HEK293T (cell line): ENCODE data around the gene IVNS1ABP.

Experiments
- CTCF ChIA-PET: fragments of 350-600 bp; formaldehyde crosslinking; extraction: SDS; loops from one replicate; lab custom pipeline; 2021; ENCODE audit warnings: antibody characterized with exemption, inconsistent platforms; lab: Yijun Ruan, JAX
- POLR2A ChIA-PET: fragments of 350-600 bp; formaldehyde crosslinking; extraction: SDS; loops from one replicate; lab custom pipeline; 2020; ENCODE audit warnings: antibody characterized with exemption, inconsistent platforms; lab: Yijun Ruan, JAX
- DNase-seq: peaks from one replicate; pipeline ENCODE4 v3.0.0; 2012; ENCODE audit warnings: mixed read lengths; ENCODE audit errors: extremely low spot score
- ARNT ChIP-seq: fragments of 450-650 bp; IDR thresholded peaks from 2 replicates; pipeline ENCODE4 v1.6.1; 2017; ENCODE audit warnings: mild to moderate bottlenecking
- BHLHE40 ChIP-seq: fragments of 450-650 bp; IDR thresholded peaks from 2 replicates; pipeline ENCODE4 v1.6.1; 2016; ENCODE audit warnings: mild to moderate bottlenecking, moderate library complexity, borderline replicate concordance
- CTBP1 ChIP-seq: fragments of 450-650 bp; IDR thresholded peaks from 2 replicates; pipeline ENCODE4 v1.6.1; 2016; ENCODE audit warnings: borderline replicate concordance
- ELF4 ChIP-seq: fragments of 450-650 bp; IDR thresholded peaks from 2 replicates; pipeline ENCODE4 v1.6.1; 2017; ENCODE audit warnings: antibody characterized with exemption
- FOXA1 ChIP-seq: fragments of 450-650 bp; IDR thresholded peaks from 2 replicates; pipeline ENCODE4 v1.6.1; 2016; ENCODE audit warnings: mild to moderate bottlenecking
- FOXK2 ChIP-seq: fragments of 450-650 bp; IDR thresholded peaks from 2 replicates; pipeline ENCODE4 v1.6.1; 2016; ENCODE audit warnings: mild to moderate bottlenecking
- FOXM1 ChIP-seq: fragments of 450-650 bp; IDR thresholded peaks from 2 replicates; pipeline ENCODE4 v1.6.1; 2017; ENCODE audit warnings: mild to moderate bottlenecking, borderline replicate concordance
- HDGF ChIP-seq: fragments of 450-650 bp; IDR thresholded peaks from 2 replicates; pipeline ENCODE4 v1.6.1; 2017; ENCODE audit warnings: antibody characterized with exemption, borderline replicate concordance
- L3MBTL2 ChIP-seq: fragments of 450-650 bp; conservative IDR thresholded peaks from 2 replicates; pipeline ENCODE4 v1.6.1; 2016; ENCODE audit warnings: mild to moderate bottlenecking
- LEF1 ChIP-seq: fragments of 450-650 bp; IDR thresholded peaks from 2 replicates; pipeline ENCODE4 v1.6.1; 2017; ENCODE audit warnings: mild to moderate bottlenecking, borderline replicate concordance
- NFRKB ChIP-seq: fragments of 450-650 bp; IDR thresholded peaks from 2 replicates; pipeline ENCODE4 v1.6.1; 2016; ENCODE audit warnings: mild to moderate bottlenecking, moderate library complexity
- SP1 ChIP-seq: fragments of 450-650 bp; IDR thresholded peaks from 2 replicates; pipeline ENCODE4 v1.6.1; 2017
- SUZ12 ChIP-seq: fragments of 450-650 bp; IDR thresholded peaks from 2 replicates; pipeline ENCODE4 v1.6.1; 2016; ENCODE audit warnings: mild to moderate bottlenecking
- TARDBP ChIP-seq: fragments of 450-650 bp; IDR thresholded peaks from 2 replicates; pipeline ENCODE4 v1.6.1; 2016
- ZNF384 ChIP-seq: fragments of 450-650 bp; IDR thresholded peaks from 2 replicates; pipeline ENCODE4 v1.6.1; 2016
- TF ChIP-seq, protein P1 (sequence below): fragments of 450-650 bp; IDR thresholded peaks from 2 replicates; pipeline ENCODE4 v1.6.1; 2016

IVNS1ABP gene

GRCh38 chr1:185355947-185356346 is 38.9 kb upstream of the IVNS1ABP start:
- TF ChIP-seq CTBP1: no peak
- no peak for TF ChIP-seq FOXK2
- TF ChIP-seq TARDBP: no peak
- TF ChIP-seq SUZ12: no peak
- no peak for TF ChIP-seq ARNT
- no peak for TF ChIP-seq FOXA1
- no peak for TF ChIP-seq LEF1
- TF ChIP-seq, protein P1, sequence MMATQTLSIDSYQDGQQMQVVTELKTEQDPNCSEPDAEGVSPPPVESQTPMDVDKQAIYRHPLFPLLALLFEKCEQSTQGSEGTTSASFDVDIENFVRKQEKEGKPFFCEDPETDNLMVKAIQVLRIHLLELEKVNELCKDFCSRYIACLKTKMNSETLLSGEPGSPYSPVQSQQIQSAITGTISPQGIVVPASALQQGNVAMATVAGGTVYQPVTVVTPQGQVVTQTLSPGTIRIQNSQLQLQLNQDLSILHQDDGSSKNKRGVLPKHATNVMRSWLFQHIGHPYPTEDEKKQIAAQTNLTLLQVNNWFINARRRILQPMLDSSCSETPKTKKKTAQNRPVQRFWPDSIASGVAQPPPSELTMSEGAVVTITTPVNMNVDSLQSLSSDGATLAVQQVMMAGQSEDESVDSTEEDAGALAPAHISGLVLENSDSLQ: no peak
- no peak for TF ChIP-seq ZNF384
- no peak for TF ChIP-seq L3MBTL2
- TF ChIP-seq ELF4: no peak
- no peak for TF ChIP-seq FOXM1
- no peak for TF ChIP-seq BHLHE40
- TF ChIP-seq NFRKB: no peak
- no peak for TF ChIP-seq SP1
- ChIA-PET CTCF (no interaction called here), POLR2A (no interaction called here)

GRCh38 chr1:185353124-185353523 is 36.1 kb upstream of the IVNS1ABP start:
- TF ChIP-seq FOXK2 (no peak), L3MBTL2 (no peak), CTBP1 (no peak), SUZ12 (no peak)
- TF ChIP-seq, protein P1: no peak
- DNase-seq: no peak
- POLR2A ChIA-PET: no interaction called here
- CTCF ChIA-PET: interaction anchor here (0.6 kb wide), 1 partner anchor 803 kb away, joined by 3 read pairs; no protein-coding TSS in a partner anchor

More at GRCh38 chr1:185355947-185356346, 38.9 kb upstream of the IVNS1ABP start:
- no peak for DNase-seq

- POLR2A ChIA-PET: no interaction called here
- DNase-seq: no peak
- CTCF ChIA-PET: no interaction called here
- TF ChIP-seq, protein P1: no peak
- no peak for TF ChIP-seq SUZ12
Observed at GRCh38 chr1:185351734-185352466, 34.9 kb upstream of the IVNS1ABP start.

- TF ChIP-seq, protein P1: no peak
- TF ChIP-seq FOXM1 (no peak), ARNT (no peak), SP1 (no peak), L3MBTL2 (no peak)
- POLR2A ChIA-PET: no interaction called here
- DNase-seq: no peak
- CTCF ChIA-PET: no interaction called here
Observed at GRCh38 chr1:185350027-185350442, 33.0 kb upstream of the IVNS1ABP start.

- no peak for TF ChIP-seq FOXM1
- TF ChIP-seq L3MBTL2: no peak
- TF ChIP-seq, protein P1: no peak
- TF ChIP-seq BHLHE40: no peak
- no peak for TF ChIP-seq ARNT
- TF ChIP-seq FOXK2: no peak
- no peak for TF ChIP-seq NFRKB
- no peak for TF ChIP-seq ELF4
- TF ChIP-seq TARDBP: no peak
- no peak for TF ChIP-seq FOXA1
- no peak for TF ChIP-seq CTBP1
- no peak for TF ChIP-seq SUZ12
- no peak for TF ChIP-seq SP1
- TF ChIP-seq LEF1: no peak
- no peak for TF ChIP-seq ZNF384
- ChIA-PET CTCF (no interaction called here), POLR2A (no interaction called here)
- no peak for DNase-seq
Observed at GRCh38 chr1:185349556-185349955, 32.5 kb upstream of the IVNS1ABP start.

DNA sequence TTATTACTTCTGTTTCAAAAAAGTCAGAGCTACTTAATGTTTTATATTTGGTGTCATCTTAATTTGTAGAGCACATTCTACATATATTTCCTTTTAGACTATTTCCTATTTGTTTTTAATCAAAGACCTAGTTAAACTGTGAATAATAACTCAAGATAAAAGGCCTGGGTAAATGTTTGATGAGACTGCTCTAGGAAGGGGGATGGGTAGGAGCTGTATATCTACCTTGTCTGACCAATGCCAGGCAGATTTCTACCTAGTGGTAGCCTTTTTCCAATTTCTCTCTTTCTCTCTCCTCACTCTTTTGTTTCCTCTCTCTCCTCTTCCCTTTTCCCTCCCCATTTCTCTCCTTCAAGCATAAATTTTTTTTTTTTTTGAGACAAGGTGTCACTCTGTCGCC is 31.9 kb upstream of the IVNS1ABP start:
- ChIA-PET POLR2A (no interaction called here), CTCF (no interaction called here)
- DNase-seq: no peak
- TF ChIP-seq ELF4: no peak
- TF ChIP-seq LEF1: no peak
- no peak for TF ChIP-seq FOXM1
- TF ChIP-seq FOXA1: no peak
- TF ChIP-seq, protein P1: no peak
- no peak for TF ChIP-seq ZNF384
- no peak for TF ChIP-seq CTBP1
- no peak for TF ChIP-seq FOXK2
- no peak for TF ChIP-seq SUZ12
- no peak for TF ChIP-seq TARDBP
- no peak for TF ChIP-seq NFRKB
- TF ChIP-seq HDGF: no peak
- no peak for TF ChIP-seq BHLHE40
